ENCODE results near the gene SUFU.
"Not testable (repeated sequence)": the region's sequence is repeated elsewhere in the genome, so short reads cannot be mapped to it uniquely, and the experiment has no call there.

The SUFU gene

DNA sequence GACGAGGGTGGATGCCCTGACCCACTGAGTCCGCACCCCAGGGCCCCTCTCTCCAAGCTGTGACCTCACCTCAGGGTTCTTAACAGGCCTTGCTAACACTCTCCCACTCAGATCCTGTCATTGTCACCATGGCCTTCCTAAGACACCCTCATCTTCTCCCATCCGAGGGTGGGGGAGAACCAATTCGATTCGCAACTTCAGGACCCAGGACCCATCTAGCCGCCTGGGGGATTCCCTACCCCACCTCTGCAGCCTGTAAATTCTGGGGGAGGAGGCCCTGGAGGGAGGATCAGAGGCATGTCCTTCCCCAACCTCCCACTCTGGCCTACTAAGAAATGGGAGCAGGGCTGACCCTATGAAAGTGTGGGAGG, 157.9 kb downstream of the SUFU start:
- TF ChIP-seq CTCF (IDR thresholded peaks at IDR 0.05; ENCODE audit: extremely low read depth, missing control alignments), result no peak
- no peak for DNase-seq (ENCODE audit: low spot score)

DNA sequence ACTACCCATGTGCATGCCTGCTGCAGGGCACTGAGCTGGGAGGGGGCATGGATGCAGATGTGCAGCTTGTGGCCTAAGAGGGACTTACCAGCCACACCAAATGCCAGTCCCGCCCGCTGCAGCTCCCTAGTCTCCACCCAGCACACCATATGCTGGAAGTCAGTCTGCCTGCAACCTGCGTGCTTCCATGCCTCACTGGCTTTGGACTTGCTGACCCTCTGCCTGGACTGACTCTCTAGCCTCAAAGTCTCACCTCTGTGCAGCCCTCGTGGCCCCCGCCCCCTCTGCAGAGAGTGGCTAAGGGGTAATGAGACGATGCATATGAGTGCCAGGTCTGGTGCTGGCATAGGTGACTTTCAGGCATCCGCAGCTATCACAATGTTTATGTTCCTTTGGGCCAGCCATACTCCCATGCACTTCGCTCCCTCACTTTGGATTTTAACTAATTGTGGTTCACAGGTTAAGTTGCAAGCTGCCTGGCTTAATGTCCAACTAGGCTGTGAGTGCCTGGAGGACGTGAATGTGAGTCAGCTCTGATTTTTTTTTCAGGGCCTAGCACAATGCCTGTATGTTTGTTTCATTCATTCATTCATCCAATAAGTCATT, 162.2 kb downstream of the SUFU start:
- no peak for DNase-seq (ENCODE audit: low spot score)
- no peak for TF ChIP-seq CTCF (IDR thresholded peaks at IDR 0.05; ENCODE audit: extremely low read depth, missing control alignments)

DNA sequence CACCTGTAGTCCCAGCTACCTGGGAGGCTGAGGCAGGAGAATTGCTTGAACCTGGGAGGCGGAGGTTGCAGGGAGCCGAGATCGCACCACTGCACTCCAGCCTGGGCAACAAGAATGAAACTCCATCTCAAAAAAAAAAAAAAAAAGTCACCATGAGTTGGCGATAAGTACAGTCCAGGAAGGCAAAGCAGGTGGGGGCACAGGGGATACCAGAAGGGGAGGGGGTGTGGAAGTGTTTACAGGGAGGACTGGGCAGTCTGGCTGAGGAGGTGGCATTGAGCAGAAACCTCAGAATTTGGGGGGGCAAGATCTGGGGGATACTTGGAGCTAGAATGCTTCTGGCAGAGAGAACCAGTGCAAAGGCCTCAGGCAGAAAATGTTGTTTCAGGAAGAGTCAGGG, 163.6 kb downstream of the SUFU start:
- DNase-seq (ENCODE audit: low spot score), result not testable (repeated sequence)

- no peak for DNase-seq (ENCODE audit: low spot score)
- TF ChIP-seq CTCF (IDR thresholded peaks at IDR 0.05; ENCODE audit: extremely low read depth, missing control alignments), result no peak
Measured at GRCh38 chr10:102668326-102669107, 164.7 kb downstream of the SUFU start.

GRCh38 chr10:102669206-102670064, 165.7 kb downstream of the SUFU start:
- DNase-seq (ENCODE audit: low spot score), result no peak
- no peak for TF ChIP-seq CTCF (IDR thresholded peaks at IDR 0.05; ENCODE audit: extremely low read depth, missing control alignments)

DNA sequence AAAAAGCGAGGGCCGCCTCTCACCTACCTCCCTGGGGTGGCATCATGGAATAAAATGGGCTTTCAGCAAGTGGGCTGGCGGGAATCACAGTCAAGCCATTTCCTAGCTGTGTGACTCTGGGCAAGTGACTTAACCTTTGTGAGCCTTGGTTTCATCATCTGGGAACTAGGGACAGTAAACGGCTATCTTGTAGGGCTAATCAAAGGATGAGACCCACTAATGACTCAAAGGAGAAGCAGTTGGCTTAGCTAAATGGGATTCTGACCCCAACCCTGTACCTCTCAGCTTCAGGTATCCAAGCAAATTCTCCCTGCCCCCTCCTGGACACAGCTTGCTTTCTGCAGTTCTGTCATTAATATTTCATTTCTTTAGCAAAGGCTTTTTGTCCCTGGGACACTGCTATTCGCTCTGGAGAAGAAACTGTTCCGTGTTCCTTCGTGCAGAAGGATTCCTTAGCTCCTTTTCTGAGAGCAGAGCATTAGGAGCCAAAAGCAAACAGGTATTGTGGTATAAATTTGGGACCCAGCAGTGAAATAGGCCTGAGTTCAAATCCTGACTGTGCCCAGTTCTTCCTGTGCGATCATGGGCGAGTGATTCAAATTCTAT, 166.4 kb downstream of the SUFU start:
- DNase-seq (ENCODE audit: low spot score), result no peak
- TF ChIP-seq CTCF (IDR thresholded peaks at IDR 0.05; ENCODE audit: extremely low read depth, missing control alignments), result no peak

DNA sequence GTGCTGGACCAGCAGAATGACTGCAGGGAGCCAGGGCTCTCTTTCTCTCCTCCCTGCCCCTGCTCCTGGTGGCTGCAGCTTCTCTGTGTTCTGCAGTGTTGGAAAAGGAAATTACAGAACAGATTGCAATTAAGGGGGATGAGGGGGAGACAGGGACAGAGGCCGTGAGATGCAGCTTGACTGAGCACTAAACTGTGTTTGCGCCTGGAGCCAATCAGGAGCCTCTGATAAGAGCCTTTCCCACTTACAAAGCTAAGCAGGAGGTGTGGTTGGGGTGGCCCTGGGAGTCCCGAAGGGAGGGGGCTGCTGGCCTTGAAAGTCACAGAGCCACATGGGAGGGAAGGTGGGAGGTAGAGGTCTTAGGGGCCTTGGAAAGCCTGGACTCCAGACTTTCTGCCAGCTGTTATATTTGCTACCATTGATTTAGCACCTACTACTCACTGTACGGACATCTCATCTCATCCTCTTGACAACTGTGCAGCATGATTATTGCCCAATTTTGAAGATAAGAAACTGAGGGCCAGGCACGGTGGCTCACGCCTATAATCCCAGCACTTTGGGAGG, 167.2 kb downstream of the SUFU start:
- no peak for DNase-seq (ENCODE audit: low spot score)
- TF ChIP-seq CTCF (IDR thresholded peaks at IDR 0.05; ENCODE audit: extremely low read depth, missing control alignments), result no peak
